ENCODE data around the gene TEX29.

The TEX29 gene

DNA sequence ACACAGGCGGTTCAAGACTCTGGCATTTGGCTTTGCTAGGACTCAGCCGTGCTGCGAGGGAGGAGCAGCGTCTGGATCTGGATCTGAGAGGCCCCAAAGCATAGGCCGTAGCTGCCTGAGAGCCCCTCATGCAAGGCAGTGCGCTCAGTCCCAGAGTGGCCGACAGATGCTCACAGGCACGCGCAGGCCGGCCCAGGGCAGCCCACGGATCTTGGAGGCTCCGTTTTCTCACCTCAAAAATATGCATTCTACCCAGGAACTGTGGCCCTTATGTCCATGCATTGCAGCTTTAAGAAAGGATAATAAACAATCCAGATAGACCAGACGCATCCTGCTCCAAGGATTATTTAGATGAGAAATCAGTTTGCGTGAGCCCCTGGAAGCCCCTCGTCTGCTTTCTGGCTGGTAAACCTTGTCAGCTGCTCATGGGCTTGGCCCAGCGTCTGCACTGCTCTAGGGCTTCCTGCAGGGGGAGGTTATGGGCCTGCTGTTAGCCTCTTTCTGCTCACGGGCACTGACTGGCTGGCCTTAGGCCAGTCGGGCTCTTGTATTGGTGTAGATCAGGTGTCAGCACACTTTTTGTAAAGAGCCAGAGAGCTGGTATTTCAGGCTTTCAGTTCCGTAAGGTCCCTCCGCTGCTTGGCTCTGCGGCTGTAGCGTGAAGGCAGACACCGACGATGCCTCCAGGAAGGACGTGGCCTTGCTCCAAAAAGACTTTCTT, 24.2 kb downstream of the TEX29 start:
- in situ Hi-C loops (cut with HindIII; ENCODE audit: low sequenced_read_pairs), result no loop called here
- DNase-seq (ENCODE audit: low read depth), result no peak
- H3K4me3 ChIP-seq (ENCODE audit: low read depth, low read length), result no peak overlapping the region
- TF ChIP-seq, protein P1, sequence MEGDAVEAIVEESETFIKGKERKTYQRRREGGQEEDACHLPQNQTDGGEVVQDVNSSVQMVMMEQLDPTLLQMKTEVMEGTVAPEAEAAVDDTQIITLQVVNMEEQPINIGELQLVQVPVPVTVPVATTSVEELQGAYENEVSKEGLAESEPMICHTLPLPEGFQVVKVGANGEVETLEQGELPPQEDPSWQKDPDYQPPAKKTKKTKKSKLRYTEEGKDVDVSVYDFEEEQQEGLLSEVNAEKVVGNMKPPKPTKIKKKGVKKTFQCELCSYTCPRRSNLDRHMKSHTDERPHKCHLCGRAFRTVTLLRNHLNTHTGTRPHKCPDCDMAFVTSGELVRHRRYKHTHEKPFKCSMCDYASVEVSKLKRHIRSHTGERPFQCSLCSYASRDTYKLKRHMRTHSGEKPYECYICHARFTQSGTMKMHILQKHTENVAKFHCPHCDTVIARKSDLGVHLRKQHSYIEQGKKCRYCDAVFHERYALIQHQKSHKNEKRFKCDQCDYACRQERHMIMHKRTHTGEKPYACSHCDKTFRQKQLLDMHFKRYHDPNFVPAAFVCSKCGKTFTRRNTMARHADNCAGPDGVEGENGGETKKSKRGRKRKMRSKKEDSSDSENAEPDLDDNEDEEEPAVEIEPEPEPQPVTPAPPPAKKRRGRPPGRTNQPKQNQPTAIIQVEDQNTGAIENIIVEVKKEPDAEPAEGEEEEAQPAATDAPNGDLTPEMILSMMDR (IDR thresholded peaks at IDR 0.05; ENCODE audit: low read depth, low read length, missing control alignments), result peak; percentile 45

- no peak overlapping the region for H3K4me3 ChIP-seq (ENCODE audit: low read depth, low read length)
- TF ChIP-seq, protein P1 (IDR thresholded peaks at IDR 0.05; ENCODE audit: low read depth, low read length, missing control alignments), result no peak
- in situ Hi-C loops (cut with HindIII; ENCODE audit: low sequenced_read_pairs), result no loop called here
- DNase-seq (ENCODE audit: low read depth), result no peak
Measured at GRCh38 chr13:111345682-111346081, 25.2 kb downstream of the TEX29 start.

- H3K4me3 ChIP-seq (ENCODE audit: low read depth, low read length), result no peak overlapping the region
Measured at GRCh38 chr13:111346101-111346680, 25.7 kb downstream of the TEX29 start.

GRCh38 chr13:111347438-111347837, 27.0 kb downstream of the TEX29 start:
- TF ChIP-seq, protein P1 (IDR thresholded peaks at IDR 0.05; ENCODE audit: low read depth, low read length, missing control alignments), result no peak
- no peak for DNase-seq (ENCODE audit: low read depth)
- in situ Hi-C loops (cut with HindIII; ENCODE audit: low sequenced_read_pairs), result no loop called here
- no peak overlapping the region for H3K4me3 ChIP-seq (ENCODE audit: low read depth, low read length)

More at GRCh38 chr13:111346101-111346680, 25.7 kb downstream of the TEX29 start:
- in situ Hi-C loops (cut with HindIII; ENCODE audit: low sequenced_read_pairs), result no loop called here
- no peak for DNase-seq (ENCODE audit: low read depth)
- TF ChIP-seq, protein P1 (IDR thresholded peaks at IDR 0.05; ENCODE audit: low read depth, low read length, missing control alignments), result no peak

DNA sequence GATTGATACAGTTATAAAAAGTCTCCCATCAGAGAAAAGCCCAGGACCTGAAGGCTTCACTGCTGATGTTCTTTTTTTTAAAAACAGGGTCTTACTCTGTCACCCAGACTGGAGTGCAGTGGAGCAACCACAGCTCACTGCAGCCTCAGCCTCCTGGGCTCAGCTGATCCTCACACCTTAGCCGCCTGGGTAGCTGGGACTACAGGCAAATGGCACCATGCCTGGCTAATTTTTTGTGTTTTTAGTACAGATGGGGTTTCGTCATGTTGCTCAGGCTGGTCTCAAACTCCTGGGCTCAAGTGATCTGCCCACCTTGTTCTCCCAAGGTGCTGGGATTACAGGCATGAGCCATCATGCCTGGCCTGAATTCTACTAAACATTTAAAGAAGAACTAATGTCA, 33.1 kb downstream of the TEX29 start:
- no peak overlapping the region for H3K4me3 ChIP-seq (ENCODE audit: low read depth, low read length)
- in situ Hi-C loops (cut with HindIII; ENCODE audit: low sequenced_read_pairs), result no loop called here
- TF ChIP-seq, protein P1 (IDR thresholded peaks at IDR 0.05; ENCODE audit: low read depth, low read length, missing control alignments), result no peak
- no peak for DNase-seq (ENCODE audit: low read depth)

GRCh38 chr13:111354789-111355188, 34.3 kb downstream of the TEX29 start:
- in situ Hi-C loops (cut with HindIII; ENCODE audit: low sequenced_read_pairs), result no loop called here
- no peak for DNase-seq (ENCODE audit: low read depth)

More at GRCh38 chr13:111354789-111355188, 34.3 kb downstream of the TEX29 start:
- no peak overlapping the region for H3K4me3 ChIP-seq (ENCODE audit: low read depth, low read length)
- TF ChIP-seq, protein P1 (IDR thresholded peaks at IDR 0.05; ENCODE audit: low read depth, low read length, missing control alignments), result no peak
